ENCODE measurements around the gene RERGL.
"Not testable (repeated sequence)": the region's sequence is repeated elsewhere in the genome, so short reads cannot be mapped to it uniquely, and the experiment has no call there.

The RERGL gene

GRCh38 chr12:18090093-18090492 lies at the start of gene RERGL:
Gene RERGL, minus strand, starts transcription at chr12:18090193. Its CDS starts 53 bp downstream, at chr12:18090140.
- no peak for DNase-seq

- DNase-seq = no peak
These were observed 49.3 kb upstream of the RERGL start for GRCh38 chr12:18139254-18139653.

- no peak for DNase-seq
These were observed 45.5 kb upstream of the RERGL start for GRCh38 chr12:18135509-18135908.

- no peak for DNase-seq
These were observed 45.1 kb upstream of the RERGL start for GRCh38 chr12:18135086-18135485.

GRCh38 chr12:18130851-18131250 lies 40.9 kb upstream of the RERGL start:
- DNase-seq = no peak

GRCh38 chr12:18123707-18124106 lies 33.7 kb upstream of the RERGL start:
- DNase-seq = no peak

- no peak for DNase-seq
These were observed 30.9 kb upstream of the RERGL start for GRCh38 chr12:18120899-18121298.

GRCh38 chr12:18108611-18109010 lies 18.6 kb upstream of the RERGL start:
- DNase-seq = no peak

GRCh38 chr12:18103624-18104023 lies 13.6 kb upstream of the RERGL start:
- no peak for DNase-seq

- no peak for DNase-seq
These were observed 11.1 kb upstream of the RERGL start for GRCh38 chr12:18101043-18101442.

GRCh38 chr12:18084080-18084479 lies 5.9 kb downstream of the RERGL start:
- DNase-seq = no peak

- DNase-seq = no peak
These were observed 10.3 kb downstream of the RERGL start for GRCh38 chr12:18079541-18080246.

- DNase-seq = no peak
These were observed 16.0 kb downstream of the RERGL start for GRCh38 chr12:18074001-18074400.

GRCh38 chr12:18072723-18073122 lies 17.3 kb downstream of the RERGL start:
- DNase-seq = no peak

GRCh38 chr12:18071336-18071735 lies 18.7 kb downstream of the RERGL start:
- no peak for DNase-seq

- DNase-seq = no peak
These were observed 21.6 kb downstream of the RERGL start for GRCh38 chr12:18068355-18068754.

- no peak for DNase-seq
These were observed 23.3 kb downstream of the RERGL start for GRCh38 chr12:18066666-18067065.

GRCh38 chr12:18062867-18063266 lies 27.1 kb downstream of the RERGL start:
- DNase-seq = not testable (repeated sequence)

- no peak for DNase-seq
These were observed 32.9 kb downstream of the RERGL start for GRCh38 chr12:18057051-18057450.

GRCh38 chr12:18054925-18055619 lies 34.9 kb downstream of the RERGL start:
- DNase-seq = no peak

GRCh38 chr12:18045446-18045992 lies 44.5 kb downstream of the RERGL start:
- DNase-seq = no peak

- DNase-seq = not testable (repeated sequence)
These were observed 49.8 kb downstream of the RERGL start for GRCh38 chr12:18040060-18040742.

Data from NCI-H1092 treated with DMSO at 0.1 percent for 48 hours (cell line).